ENCODE measurements around the gene KIF23.

The KIF23 gene

GRCh38 chr15:69395460-69395859, 18.7 kb upstream of the KIF23 start:
- DNase-seq, result no peak

- DNase-seq, result no peak
Observed at GRCh38 chr15:69395991-69396390, 18.2 kb upstream of the KIF23 start.

- no peak for DNase-seq
Observed at GRCh38 chr15:69398491-69398891, 15.7 kb upstream of the KIF23 start.

GRCh38 chr15:69400850-69401249, 13.3 kb upstream of the KIF23 start:
- no peak for DNase-seq

- no peak for DNase-seq
Observed at GRCh38 chr15:69402816-69403215, 11.3 kb upstream of the KIF23 start.

GRCh38 chr15:69403594-69403993, 10.6 kb upstream of the KIF23 start:
- DNase-seq, result no peak

GRCh38 chr15:69405110-69405509, 9.0 kb upstream of the KIF23 start:
- no peak for DNase-seq

- DNase-seq, result no peak
Observed at GRCh38 chr15:69407719-69408400, 6.3 kb upstream of the KIF23 start.

GRCh38 chr15:69408841-69409240, 5.3 kb upstream of the KIF23 start:
- DNase-seq, result no peak

GRCh38 chr15:69410248-69410874, 3.8 kb upstream of the KIF23 start:
- peak; percentile 36 for DNase-seq

- DNase-seq, result no peak
Observed at GRCh38 chr15:69412274-69412673, 1.9 kb upstream of the KIF23 start.

- no peak for DNase-seq
Observed at GRCh38 chr15:69412701-69413100, 1.4 kb upstream of the KIF23 start.

GRCh38 chr15:69414701-69415167, 585 bp downstream of the KIF23 start:
- DNase-seq, result no peak

- no peak for DNase-seq
Observed at GRCh38 chr15:69415381-69415780, 1.2 kb downstream of the KIF23 start.

GRCh38 chr15:69417581-69417980, 3.4 kb downstream of the KIF23 start:
- no peak for DNase-seq

GRCh38 chr15:69421498-69421897, 7.3 kb downstream of the KIF23 start:
- DNase-seq, result no peak

GRCh38 chr15:69422336-69422895, 8.3 kb downstream of the KIF23 start:
- DNase-seq, result no peak

- no peak for DNase-seq
Observed at GRCh38 chr15:69424001-69424400, 9.9 kb downstream of the KIF23 start.

GRCh38 chr15:69424748-69425413, 10.7 kb downstream of the KIF23 start:
- no peak for DNase-seq

- DNase-seq, result no peak
Observed at GRCh38 chr15:69433831-69434230, 19.7 kb downstream of the KIF23 start.

GRCh38 chr15:69434238-69434637, 20.1 kb downstream of the KIF23 start:
- DNase-seq, result no peak

GRCh38 chr15:69434679-69435078, 20.5 kb downstream of the KIF23 start:
- DNase-seq, result no peak

- no peak for DNase-seq
Observed at GRCh38 chr15:69435985-69436384, 21.8 kb downstream of the KIF23 start.

- DNase-seq, result no peak
Observed at GRCh38 chr15:69436951-69437350, 22.8 kb downstream of the KIF23 start.
